Smooth muscle cell (in vitro differentiated cells): Measurements from ENCODE around the gene SCEL. TPM values are rescaled to one million over a fixed set of nuclear protein-coding genes. Genes with fewer than 3 reads are reported as not detected.

Experiments
- DNase-seq: peaks from one replicate; lab custom pipeline; 2025; ENCODE audit not compliant: unreplicated experiment; lab: John Stamatoyannopoulos, UW
- H2AFZ ChIP-seq: fragments of 200-600 bp; sonication (generic); 2 replicates; pipeline ENCODE4 v1.6.0; 2016; ENCODE audit warnings: antibody characterized with exemption, low read depth, mild to moderate bottlenecking
- H3F3A ChIP-seq: fragments of 200-600 bp; sonication (generic); 2 replicates; pipeline ENCODE4 v1.6.0; 2017; ENCODE audit warnings: antibody characterized with exemption, low read depth
- H3K27ac ChIP-seq: fragments of 200-600 bp; sonication (generic); 2 replicates; pipeline ENCODE4 v1.5.1; 2016; ENCODE audit warnings: low read depth, mild to moderate bottlenecking
- H3K27me3 ChIP-seq: fragments of 200-600 bp; sonication (generic); 2 replicates; pipeline ENCODE4 v1.6.1; 2016; ENCODE audit warnings: low read depth, mild to moderate bottlenecking
- H3K36me3 ChIP-seq: fragments of 200-600 bp; sonication (generic); 2 replicates; pipeline ENCODE4 v1.5.1; 2016; ENCODE audit warnings: low read depth
- H3K4me1 ChIP-seq: fragments of 200-600 bp; sonication (generic); 2 replicates; pipeline ENCODE4 v1.5.1; 2016; ENCODE audit warnings: low read depth
- H3K4me2 ChIP-seq: fragments of 200-600 bp; sonication (generic); 2 replicates; pipeline ENCODE4 v1.6.0; 2016; ENCODE audit warnings: mild to moderate bottlenecking
- H3K4me3 ChIP-seq: fragments of 200-600 bp; sonication (generic); 2 replicates; pipeline ENCODE4 v1.5.1; 2016; ENCODE audit warnings: mild to moderate bottlenecking
- H3K79me2 ChIP-seq: fragments of 200-600 bp; sonication (generic); 2 replicates; pipeline ENCODE4 v1.6.0; 2016; ENCODE audit warnings: low read depth, mild to moderate bottlenecking
- H3K9ac ChIP-seq: fragments of 200-600 bp; sonication (generic); 2 replicates; pipeline ENCODE4 v1.6.0; 2016; ENCODE audit warnings: low read depth
- H3K9me3 ChIP-seq: fragments of 200-600 bp; sonication (generic); replicated peaks from 2 replicates; pipeline ENCODE4 v1.5.1; 2016; ENCODE audit warnings: low read depth
- H4K20me1 ChIP-seq: fragments of 200-600 bp; sonication (generic); 2 replicates; pipeline ENCODE4 v1.6.0; 2016; ENCODE audit warnings: low read depth
- WGBS: methylation state at CpG from one replicate; pipeline ENCODE4 v1.1.7; 2016; ENCODE audit warnings: low lambda C conversion rate; 5-methylcytosine and 5-hydroxymethylcytosine counted together
- polyA plus RNA-seq: library from polyadenylated mRNA; unstranded; fragments of >200 nt; fragmentation: Nextera tagmentation; extraction: Ambion mirVana; gene quantifications from 2 replicates; pipeline ENCODE4 v1.2.1, GENCODE V29; 2016
- total RNA-seq: library from RNA; depleted of rRNA; stranded (reverse); fragments of >200 nt; gene quantifications from 2 replicates; pipeline ENCODE4 v1.2.3, GENCODE V29; 2014
- TF ChIP-seq, protein P1 (sequence below): fragments of 200-600 bp; sonication (generic); IDR thresholded peaks from 2 replicates; pipeline ENCODE4 v1.5.1; 2017; ENCODE audit warnings: borderline replicate concordance, mild to moderate bottlenecking, antibody characterized with exemption; ENCODE audit not compliant: insufficient read depth, poor library complexity, severe bottlenecking

SCEL gene
- total and polyA plus RNA-seq, 2 experiments from 2014 or later, result 0.55 to 4.3 TPM

DNA sequence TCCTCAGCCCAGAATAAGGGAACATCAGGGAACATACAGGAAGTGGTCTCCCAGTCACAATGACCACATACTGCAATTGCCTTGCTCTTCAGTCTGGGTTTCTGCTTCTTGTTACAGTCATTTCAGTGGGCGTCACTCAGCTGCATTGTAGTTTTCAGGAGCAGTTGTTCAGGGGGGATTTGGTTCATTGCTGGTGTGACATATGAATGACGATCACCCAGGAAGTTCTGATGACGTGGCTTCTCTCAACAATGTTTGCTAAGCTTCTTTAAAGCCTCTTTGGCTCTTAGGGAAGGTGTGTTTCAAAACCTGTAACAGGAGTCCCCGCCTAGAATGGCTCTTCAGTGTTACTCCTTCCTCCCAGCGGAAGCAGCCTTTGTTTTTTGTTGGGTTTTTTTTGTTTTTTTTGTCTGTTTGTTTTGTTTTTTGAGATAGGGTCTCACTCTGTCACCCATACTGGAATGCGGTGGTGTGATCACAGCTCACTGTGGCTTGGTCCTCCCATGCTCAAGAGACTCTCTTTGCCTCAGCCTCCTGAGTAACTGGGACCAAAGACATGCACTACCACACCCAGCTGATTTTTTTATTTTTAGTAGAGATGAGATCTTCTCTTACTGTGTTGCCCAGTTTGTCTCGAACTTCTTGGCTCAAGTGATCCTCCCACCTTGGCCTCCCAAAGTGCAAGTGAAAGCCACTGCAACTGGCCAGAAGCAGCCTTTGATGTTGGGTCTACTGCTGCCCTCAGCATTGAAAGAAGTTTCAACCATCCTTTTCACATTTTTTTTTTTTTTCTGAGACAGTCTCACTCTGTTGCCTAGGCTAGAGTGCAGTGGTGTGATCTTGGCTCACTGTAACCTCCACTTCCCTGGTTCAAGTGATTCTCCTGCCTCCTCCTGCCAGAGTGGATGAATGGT, 1.4 kb upstream of the SCEL start:
- no peak overlapping the region for H3K9ac ChIP-seq
- TF ChIP-seq, protein P1, sequence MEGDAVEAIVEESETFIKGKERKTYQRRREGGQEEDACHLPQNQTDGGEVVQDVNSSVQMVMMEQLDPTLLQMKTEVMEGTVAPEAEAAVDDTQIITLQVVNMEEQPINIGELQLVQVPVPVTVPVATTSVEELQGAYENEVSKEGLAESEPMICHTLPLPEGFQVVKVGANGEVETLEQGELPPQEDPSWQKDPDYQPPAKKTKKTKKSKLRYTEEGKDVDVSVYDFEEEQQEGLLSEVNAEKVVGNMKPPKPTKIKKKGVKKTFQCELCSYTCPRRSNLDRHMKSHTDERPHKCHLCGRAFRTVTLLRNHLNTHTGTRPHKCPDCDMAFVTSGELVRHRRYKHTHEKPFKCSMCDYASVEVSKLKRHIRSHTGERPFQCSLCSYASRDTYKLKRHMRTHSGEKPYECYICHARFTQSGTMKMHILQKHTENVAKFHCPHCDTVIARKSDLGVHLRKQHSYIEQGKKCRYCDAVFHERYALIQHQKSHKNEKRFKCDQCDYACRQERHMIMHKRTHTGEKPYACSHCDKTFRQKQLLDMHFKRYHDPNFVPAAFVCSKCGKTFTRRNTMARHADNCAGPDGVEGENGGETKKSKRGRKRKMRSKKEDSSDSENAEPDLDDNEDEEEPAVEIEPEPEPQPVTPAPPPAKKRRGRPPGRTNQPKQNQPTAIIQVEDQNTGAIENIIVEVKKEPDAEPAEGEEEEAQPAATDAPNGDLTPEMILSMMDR, result no peak
- H3K27me3 ChIP-seq, result no peaks in the 10 kb centered on the region
- H3K9me3 ChIP-seq, result no peaks in the 10 kb centered on the region
- H3K4me2 ChIP-seq, result no peak overlapping the region
- DNase-seq, result no peak
- H3K4me1 ChIP-seq, result no peaks in the 10 kb centered on the region
- no peaks in the 10 kb centered on the region for H3K36me3 ChIP-seq
- 88% methylated on average over 7 of the region's 7 CpGs for WGBS
- no peak overlapping the region for H2AFZ ChIP-seq
- no peak overlapping the region for H3K27ac ChIP-seq
- H3F3A ChIP-seq, result no peaks in the 10 kb centered on the region
- H3K79me2 ChIP-seq, result no peaks in the 10 kb centered on the region
- no peaks in the 10 kb centered on the region for H4K20me1 ChIP-seq
- H3K4me3 ChIP-seq, result no peak overlapping the region

- no peak overlapping the region for H3K4me3 ChIP-seq
- peak overlapping the region; percentile 43 for H3K27ac ChIP-seq
- no peak overlapping the region for H3K4me2 ChIP-seq
- DNase-seq, result no peak
- TF ChIP-seq, protein P1, result no peak
- no peaks in the 10 kb centered on the region for H3K4me1 ChIP-seq
- no peaks in the 10 kb centered on the region for H3K27me3 ChIP-seq
- no peaks in the 10 kb centered on the region for H4K20me1 ChIP-seq
- no peaks in the 10 kb centered on the region for H3K9me3 ChIP-seq
- H3K79me2 ChIP-seq, result no peaks in the 10 kb centered on the region
- no peak overlapping the region for H3K9ac ChIP-seq
- H3K36me3 ChIP-seq, result no peaks in the 10 kb centered on the region
- no peak overlapping the region for H2AFZ ChIP-seq
- no peaks in the 10 kb centered on the region for H3F3A ChIP-seq
Observed at GRCh38 chr13:77536358-77536757, 852 bp downstream of the SCEL start.

- Histone ChIP-seq H3K27me3 (no peaks in the 10 kb centered on the region), H3K79me2 (no peaks in the 10 kb centered on the region), H3K9ac (no peak overlapping the region), H3K4me1 (no peaks in the 10 kb centered on the region), H3F3A (no peaks in the 10 kb centered on the region), H4K20me1 (no peaks in the 10 kb centered on the region), H3K4me2 (no peak overlapping the region), H3K9me3 (no peaks in the 10 kb centered on the region), H3K36me3 (no peaks in the 10 kb centered on the region), H3K27ac (no peak overlapping the region), H3K4me3 (no peak overlapping the region), H2AFZ (no peak overlapping the region)
- TF ChIP-seq, protein P1, result no peak
- 81% methylated on average over 7 of the region's 7 CpGs for WGBS
- DNase-seq, result no peak
Observed at GRCh38 chr13:77537289-77537919, 1.9 kb downstream of the SCEL start.
